DOHH2 (cell line): Measurements from ENCODE around the gene RASL10A.

Experiments used
- H3F3A ChIP-seq: fragments of 200-600 bp; sonication (generic), shearing (Covaris generic); 2 replicates; pipeline ENCODE4 v1.6.0; 2016; ENCODE audit warnings: antibody characterized with exemption, mild to moderate bottlenecking; ENCODE audit not compliant: control insufficient read depth, insufficient read depth
- H3K27ac ChIP-seq: fragments of 200-600 bp; sonication (generic); 2 replicates; pipeline ENCODE4 v1.5.1; 2014; ENCODE audit warnings: low read depth, mild to moderate bottlenecking, low read length, moderate library complexity
- H3K27me3 ChIP-seq: fragments of 200-600 bp; sonication (generic); 2 replicates; pipeline ENCODE4 v1.6.1; 2014; ENCODE audit warnings: mild to moderate bottlenecking, low read length, mixed read lengths; ENCODE audit not compliant: control insufficient read depth
- H3K36me3 ChIP-seq: fragments of 200-600 bp; sonication (generic); 2 replicates; pipeline ENCODE4 v1.6.1; 2014; ENCODE audit warnings: mild to moderate bottlenecking, low read length, moderate library complexity, mixed read lengths; ENCODE audit not compliant: control insufficient read depth
- H3K4me1 ChIP-seq: fragments of 200-600 bp; sonication (generic); 2 replicates; pipeline ENCODE4 v1.6.1; 2014; ENCODE audit warnings: mild to moderate bottlenecking, low read length, mixed read lengths; ENCODE audit not compliant: control insufficient read depth
- H3K4me2 ChIP-seq: fragments of 200-600 bp; sonication (generic); 2 replicates; pipeline ENCODE4 v1.6.0; 2014; ENCODE audit warnings: mild to moderate bottlenecking, low read length, moderate library complexity
- H3K4me3 ChIP-seq: fragments of 200-600 bp; sonication (generic); 2 replicates; pipeline ENCODE4 v1.5.1; 2014; ENCODE audit warnings: mild to moderate bottlenecking, low read length, mixed read lengths
- H3K79me2 ChIP-seq: fragments of 200-600 bp; sonication (generic); 2 replicates; pipeline ENCODE4 v1.6.1; 2014; ENCODE audit warnings: mild to moderate bottlenecking, low read length, mixed read lengths; ENCODE audit not compliant: control insufficient read depth
- H3K9me2 ChIP-seq: fragments of 200-600 bp; sonication (generic); replicated peaks from 2 replicates; pipeline ENCODE4 v1.6.1; 2014; ENCODE audit warnings: mild to moderate bottlenecking, low read length, mixed read lengths; ENCODE audit not compliant: control insufficient read depth
- H3K9me3 ChIP-seq: fragments of 200-600 bp; sonication (generic); 2 replicates; pipeline ENCODE4 v1.6.1; 2014; ENCODE audit warnings: antibody characterized with exemption, low read length, mixed read lengths; ENCODE audit not compliant: control insufficient read depth, insufficient read depth
- H4K20me1 ChIP-seq: fragments of 200-600 bp; sonication (generic); 2 replicates; pipeline ENCODE4 v1.6.0; 2014; ENCODE audit warnings: low read depth, mild to moderate bottlenecking, antibody characterized with exemption, low read length, moderate library complexity; ENCODE audit not compliant: control insufficient read depth, insufficient read depth
- EZH2phosphoT487 ChIP-seq: fragments of 200-600 bp; sonication (generic); IDR thresholded peaks from 2 replicates; pipeline ENCODE4 v1.6.1; 2017; ENCODE audit warnings: borderline replicate concordance, mild to moderate bottlenecking, antibody characterized with exemption, low read length, moderate library complexity, mixed read lengths
- TF ChIP-seq, protein P1 (sequence below): fragments of 200-600 bp; sonication (generic); IDR thresholded peaks from one replicate; pipeline ENCODE4 v1.5.1; 2014; ENCODE audit warnings: antibody characterized with exemption, mild to moderate bottlenecking, low read depth, low read length; ENCODE audit not compliant: poor library complexity, severe bottlenecking

The RASL10A gene

DNA sequence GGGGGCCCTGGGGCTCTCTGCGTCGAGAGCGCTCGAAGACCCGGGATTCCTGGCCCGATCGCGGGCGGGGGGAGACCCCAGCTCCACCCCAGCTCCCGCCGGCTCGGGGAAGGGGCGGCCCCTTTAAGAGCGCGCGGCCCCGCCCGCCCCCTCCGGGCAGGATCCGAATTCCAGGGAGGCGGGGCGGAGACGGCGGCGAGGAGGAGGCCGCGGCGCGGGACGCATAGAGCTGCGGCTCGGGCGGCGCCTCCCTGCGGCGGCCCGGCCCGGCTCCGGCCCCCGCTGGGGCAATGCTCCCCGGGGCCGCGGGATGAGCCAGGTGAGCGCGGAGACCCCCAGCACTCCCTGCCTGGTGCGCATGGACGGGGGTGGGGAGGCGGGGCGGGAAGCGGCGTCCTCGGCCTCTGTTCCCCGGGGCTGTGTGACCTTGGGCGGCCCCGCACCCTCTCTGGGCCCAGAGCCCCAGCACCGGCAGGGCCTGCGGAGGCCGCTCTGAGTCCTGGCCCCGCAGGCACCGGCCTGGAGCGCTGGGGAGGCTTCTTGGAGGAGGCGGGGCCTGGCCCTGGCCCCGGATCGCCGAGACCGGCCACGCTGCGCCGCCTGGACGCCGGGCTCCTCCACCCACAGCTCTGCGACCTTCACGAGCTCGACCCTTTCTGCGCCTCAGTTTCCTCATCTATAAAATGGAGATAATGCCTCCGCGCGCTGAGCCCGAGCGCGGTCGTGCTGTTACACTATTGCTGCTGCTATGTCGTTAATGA is 8.5 kb downstream of the RASL10A start:
- TF ChIP-seq, protein P1, sequence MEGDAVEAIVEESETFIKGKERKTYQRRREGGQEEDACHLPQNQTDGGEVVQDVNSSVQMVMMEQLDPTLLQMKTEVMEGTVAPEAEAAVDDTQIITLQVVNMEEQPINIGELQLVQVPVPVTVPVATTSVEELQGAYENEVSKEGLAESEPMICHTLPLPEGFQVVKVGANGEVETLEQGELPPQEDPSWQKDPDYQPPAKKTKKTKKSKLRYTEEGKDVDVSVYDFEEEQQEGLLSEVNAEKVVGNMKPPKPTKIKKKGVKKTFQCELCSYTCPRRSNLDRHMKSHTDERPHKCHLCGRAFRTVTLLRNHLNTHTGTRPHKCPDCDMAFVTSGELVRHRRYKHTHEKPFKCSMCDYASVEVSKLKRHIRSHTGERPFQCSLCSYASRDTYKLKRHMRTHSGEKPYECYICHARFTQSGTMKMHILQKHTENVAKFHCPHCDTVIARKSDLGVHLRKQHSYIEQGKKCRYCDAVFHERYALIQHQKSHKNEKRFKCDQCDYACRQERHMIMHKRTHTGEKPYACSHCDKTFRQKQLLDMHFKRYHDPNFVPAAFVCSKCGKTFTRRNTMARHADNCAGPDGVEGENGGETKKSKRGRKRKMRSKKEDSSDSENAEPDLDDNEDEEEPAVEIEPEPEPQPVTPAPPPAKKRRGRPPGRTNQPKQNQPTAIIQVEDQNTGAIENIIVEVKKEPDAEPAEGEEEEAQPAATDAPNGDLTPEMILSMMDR = no peak
- no peak for TF ChIP-seq EZH2phosphoT487
- H3K27ac ChIP-seq = no peak overlapping the region
- peaks cover 10% of the 10 kb centered on the region for H3K27me3 ChIP-seq
- no peaks in the 10 kb centered on the region for H3K36me3 ChIP-seq
- H4K20me1 ChIP-seq = peaks cover 3% of the 10 kb centered on the region; the same call in 1 of the 2 replicates
- no peaks in the 10 kb centered on the region for H3K9me3 ChIP-seq
- H3F3A ChIP-seq = no peaks in the 10 kb centered on the region
- H3K4me1 ChIP-seq = peaks cover 31% of the 10 kb centered on the region
- peak overlapping the region; percentile 78 for H3K4me3 ChIP-seq
- no peaks in the 10 kb centered on the region for H3K9me2 ChIP-seq
- no peaks in the 10 kb centered on the region for H3K79me2 ChIP-seq
- peak overlapping the region; percentile 96 for H3K4me2 ChIP-seq

DNA sequence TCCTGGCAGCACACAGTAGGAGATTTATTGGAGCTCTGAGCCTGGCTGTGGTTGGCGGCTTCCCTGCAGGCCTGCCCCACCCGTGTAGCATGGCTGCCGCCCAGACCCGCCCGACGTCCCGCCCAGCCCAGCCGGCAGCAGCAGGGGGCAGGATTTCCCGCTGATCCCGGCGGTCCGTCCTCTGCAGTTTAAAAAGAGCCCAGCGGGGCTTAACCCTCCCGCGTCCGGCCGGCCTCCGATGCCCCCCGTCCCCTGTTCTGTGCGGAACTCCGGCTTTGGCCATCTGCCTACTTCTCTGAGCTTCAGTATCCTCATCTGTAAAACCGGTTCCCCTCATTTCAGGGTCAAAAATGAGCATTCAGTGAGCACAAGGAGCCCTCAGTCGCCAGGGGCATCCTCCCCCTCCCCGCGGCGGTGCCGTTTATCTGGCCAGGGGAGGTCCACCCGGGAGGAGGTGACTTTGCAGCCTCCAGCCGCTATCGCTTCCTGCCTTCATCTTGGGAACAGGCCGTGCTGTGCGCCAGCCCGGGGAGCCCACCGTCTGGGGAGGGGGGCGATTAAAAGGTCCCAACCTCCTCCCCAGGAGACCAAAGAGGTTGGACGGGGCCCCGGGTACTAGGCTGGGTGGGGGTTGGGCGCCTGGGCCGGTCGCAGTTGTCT is 9.2 kb downstream of the RASL10A start, which contains the start of gene GAS2L1:
GAS2L1 (plus strand) TSS at position 476 of the 660 bp plus-strand sequence. CDS start 1,456 bp downstream, outside the sequence.
- Histone ChIP-seq H3K9me2 (no peaks in the 10 kb centered on the region), H3K9me3 (no peaks in the 10 kb centered on the region), H3K4me1 (peaks cover 31% of the 10 kb centered on the region), H3F3A (peaks cover 1% of the 10 kb centered on the region; the same call in 1 of the 2 replicates), H3K27ac (no peak within 1 kb of the TSS), H3K27me3 (peaks cover 10% of the 10 kb centered on the region), H3K79me2 (no peaks in the 10 kb centered on the region), H3K36me3 (0 out of 2 replicates have a peak, but pooled peaks cover under 1% of the 10 kb centered on the region), H3K4me3 (peak within 1 kb of the TSS; percentile 78), H4K20me1 (peaks cover 3% of the 10 kb centered on the region; the same call in 1 of the 2 replicates), H3K4me2 (peak within 1 kb of the TSS; percentile 96)
- TF ChIP-seq, protein P1 = peak; percentile 60
- 0 out of 2 replicates have a peak, but pooled peaks have one; percentile 44 for TF ChIP-seq EZH2phosphoT487

DNA sequence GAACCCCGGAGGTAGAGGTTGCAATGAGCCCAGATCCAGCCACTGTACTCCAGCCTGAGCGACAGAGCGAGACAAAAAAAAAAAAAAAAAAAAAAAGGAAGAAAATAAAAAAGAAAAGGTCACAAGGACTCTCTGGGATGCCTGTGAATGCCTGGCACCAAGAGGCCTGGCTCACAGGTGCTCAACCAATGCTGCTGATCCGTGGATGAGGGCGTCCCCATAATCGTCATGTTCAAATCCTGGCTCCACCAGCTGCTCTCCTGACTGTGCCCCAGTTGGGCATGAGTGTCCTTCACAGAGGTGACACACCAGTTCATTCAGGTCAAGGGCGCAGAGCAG is 9.7 kb downstream of the RASL10A start:
- H3K4me3 ChIP-seq = peak overlapping the region; percentile 78
- no peak overlapping the region for H3K27ac ChIP-seq
- no peaks in the 10 kb centered on the region for H3K9me3 ChIP-seq
- H3K36me3 ChIP-seq = peaks cover 5% of the 10 kb centered on the region
- peak overlapping the region; percentile 96 for H3K4me2 ChIP-seq
- H3F3A ChIP-seq = peaks cover 5% of the 10 kb centered on the region
- peaks cover 10% of the 10 kb centered on the region for H3K27me3 ChIP-seq
- H3K4me1 ChIP-seq = peaks cover 31% of the 10 kb centered on the region
- no peaks in the 10 kb centered on the region for H3K79me2 ChIP-seq
- TF ChIP-seq, protein P1 = no peak
- no peak for TF ChIP-seq EZH2phosphoT487
- H4K20me1 ChIP-seq = peaks cover 3% of the 10 kb centered on the region; the same call in 1 of the 2 replicates
- no peaks in the 10 kb centered on the region for H3K9me2 ChIP-seq
